Activated CD8-positive, alpha-beta T cell treated with anti-CD3 and anti-CD28 coated beads, Interleukin-2, amount 10 ng/mL, durations not matched to agents 7 days and 5 days (primary cell): ENCODE data around the gene PRSS1. TPM values are rescaled to one million over a fixed set of nuclear protein-coding genes. Genes with fewer than 3 reads are reported as not detected.

Source experiments
- ATAC-seq: fragments of 150-1000 bp; cut with Tn5 transposase; one replicate; pipeline ENCODE4 v1.10.0; 2021; ENCODE audit warnings: moderate library complexity
- CTCF ChIA-PET: fragments of 350-600 bp; sonication (Branson Sonifier 250); formaldehyde crosslinking; loops from one replicate; lab custom pipeline; 2021; ENCODE audit warnings: antibody characterized with exemption; lab: Charles Lee
- POLR2A ChIA-PET: fragments of 350-600 bp; sonication (Branson Sonifier 250); formaldehyde crosslinking; loops from one replicate; lab custom pipeline; 2021; ENCODE audit warnings: antibody characterized with exemption; lab: Charles Lee
- DNase-seq: peaks from one replicate; pipeline ENCODE4 v3.0.0-alpha.2; 2020
- H3K27ac Mint-ChIP-seq: one replicate; pipeline ENCODE4 v1.8.0; 2021; ENCODE audit warnings: mild to moderate bottlenecking, mixed read lengths
- H3K27me3 Mint-ChIP-seq: one replicate; pipeline ENCODE4 v1.8.0; 2021; ENCODE audit warnings: low read depth, mixed read lengths
- H3K36me3 Mint-ChIP-seq: one replicate; pipeline ENCODE4 v1.8.0; 2021; ENCODE audit warnings: low read depth, mixed read lengths
- H3K4me1 Mint-ChIP-seq: one replicate; pipeline ENCODE4 v1.8.0; 2021; ENCODE audit warnings: low read depth, mixed read lengths
- H3K4me3 Mint-ChIP-seq: one replicate; pipeline ENCODE4 v1.8.0; 2021; ENCODE audit warnings: mild to moderate bottlenecking, mixed read lengths
- H3K9me3 Mint-ChIP-seq: one replicate; pipeline ENCODE4 v1.8.0; 2022; ENCODE audit warnings: mixed read lengths; ENCODE audit not compliant: insufficient read depth
- total RNA-seq, 2 experiments: library from RNA; stranded (reverse); gene quantifications; one replicate each; pipeline ENCODE4 v1.2.3, GENCODE V29; 2021

Gene PRSS1
- total RNA-seq, 2 experiments from 2014 or later, result not detected

DNA sequence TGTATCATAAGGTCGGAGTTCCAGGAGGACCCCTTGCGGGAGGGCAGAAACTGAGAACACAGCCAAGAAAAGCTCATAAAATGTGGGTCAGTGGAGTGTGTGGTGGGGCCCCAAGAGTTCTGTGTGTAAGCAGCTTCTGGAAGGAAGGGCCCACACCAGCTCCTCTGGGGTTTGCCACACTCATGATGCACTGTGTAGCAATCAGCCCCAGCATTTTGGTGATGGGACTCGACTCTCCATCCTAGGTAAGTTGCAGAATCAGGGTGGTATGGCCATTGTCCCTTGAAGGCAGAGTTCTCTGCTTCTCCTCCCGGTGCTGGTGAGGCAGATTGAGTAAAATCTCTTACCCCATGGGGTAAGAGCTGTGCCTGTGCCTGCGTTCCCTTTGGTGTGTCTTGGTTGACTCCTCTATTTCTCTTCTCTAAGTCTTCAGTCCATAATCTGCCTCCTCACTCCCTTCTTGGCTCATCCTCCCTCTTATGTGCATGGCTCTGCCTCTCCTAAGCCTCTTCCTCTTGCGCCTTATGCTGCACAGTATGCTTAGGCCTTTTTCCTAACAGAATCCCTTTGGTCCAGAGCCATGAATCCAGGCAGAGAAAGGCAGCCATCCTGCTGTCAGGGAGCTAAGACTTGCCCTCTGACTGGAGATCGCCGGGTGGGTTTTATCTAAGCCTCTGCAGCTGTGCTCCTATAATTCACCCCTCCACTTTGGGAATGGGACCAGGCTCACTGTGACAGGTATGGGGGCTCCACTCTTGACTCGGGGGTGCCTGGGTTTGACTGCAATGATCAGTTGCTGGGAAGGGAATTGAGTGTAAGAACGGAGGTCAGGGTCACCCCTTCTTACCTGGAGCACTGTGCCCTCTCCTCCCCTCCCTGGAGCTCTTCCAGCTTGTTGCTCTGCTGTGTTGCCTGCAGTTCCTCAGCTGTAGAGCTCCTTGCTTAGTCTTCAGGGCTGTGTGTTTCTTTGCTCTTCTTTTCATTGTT is 39.3 kb downstream of the PRSS1 start:
- H3K4me1 Mint-ChIP-seq, result peaks cover 22% of the 10 kb centered on the region
- no peaks in the 10 kb centered on the region for H3K9me3 Mint-ChIP-seq

DNA sequence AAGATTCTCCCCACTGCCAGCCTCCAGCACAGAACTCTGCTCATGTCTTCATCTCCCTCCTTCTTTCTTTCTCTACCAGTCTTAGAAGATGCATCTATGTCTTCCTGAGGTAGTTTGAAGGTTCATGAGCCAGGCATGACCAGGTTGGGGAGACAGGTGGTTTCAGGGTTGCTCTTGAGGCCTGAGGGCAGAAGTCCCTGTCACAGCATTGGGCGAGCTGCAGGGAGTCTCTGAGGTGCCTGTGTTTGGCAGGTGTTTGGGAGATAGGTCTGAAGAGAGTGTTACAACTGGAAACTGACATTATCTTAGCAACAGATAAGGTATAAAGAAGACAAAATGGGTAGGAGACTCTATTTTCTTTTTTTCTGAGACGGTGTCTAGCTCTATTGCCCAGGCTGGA is 40.2 kb downstream of the PRSS1 start:
- H3K9me3 Mint-ChIP-seq, result no peaks in the 10 kb centered on the region
- POLR2A ChIA-PET, result interaction anchor here (0.8 to 20.1 kb wide), 13 partner anchors 16 to 488 kb away, joined by 3 to 2065 read pairs (median 6); no protein-coding TSS in a partner anchor
- DNase-seq, result peak; percentile 42
- peak overlapping the region; percentile 99 for H3K27ac Mint-ChIP-seq
- H3K27me3 Mint-ChIP-seq, result no peaks in the 10 kb centered on the region
- peaks cover 27% of the 10 kb centered on the region for H3K4me1 Mint-ChIP-seq
- peaks cover 75% of the 10 kb centered on the region for H3K36me3 Mint-ChIP-seq
- no peak for ATAC-seq
- H3K4me3 Mint-ChIP-seq, result peak overlapping the region; percentile 90
- CTCF ChIA-PET, result interaction anchor here (0.8 to 20.0 kb wide), 5 partner anchors 8 to 254 kb away, joined by 3 to 584 read pairs (median 6); no protein-coding TSS in a partner anchor

More for the DNA sequence above, 39.3 kb downstream of the PRSS1 start:
- Mint-ChIP-seq H3K36me3 (peaks cover 67% of the 10 kb centered on the region), H3K27ac (peak overlapping the region; percentile 99), H3K27me3 (no peaks in the 10 kb centered on the region), H3K4me3 (peak overlapping the region; percentile 90)
- peak; percentile 24 for DNase-seq
- POLR2A ChIA-PET, result interaction anchor here (0.6 to 20.1 kb wide), 17 partner anchors 17 to 1862 kb away, joined by 3 to 2065 read pairs (median 4); no protein-coding TSS in a partner anchor
- CTCF ChIA-PET, result interaction anchor here (0.8 to 20.0 kb wide), 6 partner anchors 9 to 253 kb away, joined by 3 to 584 read pairs (median 5); no protein-coding TSS in a partner anchor
- ATAC-seq, result no peak

DNA sequence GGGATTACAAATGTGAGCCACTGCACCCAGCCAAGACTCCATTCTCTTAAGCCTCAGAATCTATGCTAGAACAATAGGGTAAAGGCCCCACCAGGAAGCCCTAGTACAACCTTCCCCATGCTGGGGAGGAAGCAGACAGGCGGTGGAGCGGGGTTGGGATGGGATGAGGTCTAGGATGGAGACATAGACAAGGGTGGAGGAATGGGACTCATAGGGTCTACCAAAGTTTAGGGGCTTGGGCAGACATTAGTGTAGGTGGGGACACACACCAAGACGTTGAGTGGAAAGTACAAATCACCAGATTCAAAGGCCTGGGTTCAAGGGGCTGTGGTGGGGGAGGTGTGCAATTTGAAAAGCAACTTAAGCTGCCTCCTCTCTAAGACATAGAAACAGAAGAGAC is 40.8 kb downstream of the PRSS1 start:
- no peaks in the 10 kb centered on the region for H3K9me3 Mint-ChIP-seq
- H3K4me3 Mint-ChIP-seq, result peak overlapping the region; percentile 90
- DNase-seq (peak; percentile 42), ATAC-seq (no peak)
- POLR2A ChIA-PET, result interaction anchor here (0.7 to 20.1 kb wide), 10 partner anchors 15 to 489 kb away, joined by 3 to 2065 read pairs (median 6); no protein-coding TSS in a partner anchor
- H3K36me3 Mint-ChIP-seq, result peaks cover 78% of the 10 kb centered on the region
- no peaks in the 10 kb centered on the region for H3K27me3 Mint-ChIP-seq
- CTCF ChIA-PET, result interaction anchor here (1.6 to 20.0 kb wide), 3 partner anchors 8 to 255 kb away, joined by 6 to 584 read pairs (median 77); no protein-coding TSS in a partner anchor
- peaks cover 33% of the 10 kb centered on the region for H3K4me1 Mint-ChIP-seq
- peak overlapping the region; percentile 99 for H3K27ac Mint-ChIP-seq

DNA sequence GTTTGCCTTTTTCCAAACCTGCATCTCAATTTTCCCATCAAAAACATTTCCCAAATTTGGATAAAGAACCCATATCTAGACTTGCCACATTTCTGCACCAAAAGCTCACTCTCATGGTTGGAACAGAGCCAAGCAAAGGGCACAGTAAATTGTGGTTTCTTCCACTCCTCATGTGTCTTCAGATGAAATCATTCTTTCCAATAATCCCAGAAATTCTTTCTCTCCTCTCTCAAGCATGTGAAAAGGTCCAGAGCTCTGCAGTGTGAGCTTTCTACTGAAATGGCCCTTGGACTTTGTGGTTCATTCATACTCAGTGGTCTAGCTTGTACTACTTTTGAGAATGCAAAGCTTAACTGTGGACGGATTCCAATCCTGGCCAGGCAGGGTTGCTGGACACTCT is 41.3 kb downstream of the PRSS1 start:
- H3K27ac Mint-ChIP-seq, result peak overlapping the region; percentile 99
- no peak for DNase-seq
- H3K4me3 Mint-ChIP-seq, result peak overlapping the region; percentile 90
- peaks cover 81% of the 10 kb centered on the region for H3K36me3 Mint-ChIP-seq
- no peak for ATAC-seq
- ChIA-PET POLR2A (interaction anchor here (0.7 to 20.1 kb wide), 6 partner anchors 15 to 262 kb away, joined by 3 to 2065 read pairs (median 6); no protein-coding TSS in a partner anchor), CTCF (interaction anchor here (9.0 to 20.0 kb wide), 2 partner anchors 7 to 19 kb away, joined by 77 to 584 read pairs; no protein-coding TSS in a partner anchor)
- H3K27me3 Mint-ChIP-seq, result no peaks in the 10 kb centered on the region
- H3K4me1 Mint-ChIP-seq, result peaks cover 37% of the 10 kb centered on the region
- H3K9me3 Mint-ChIP-seq, result no peaks in the 10 kb centered on the region

DNA sequence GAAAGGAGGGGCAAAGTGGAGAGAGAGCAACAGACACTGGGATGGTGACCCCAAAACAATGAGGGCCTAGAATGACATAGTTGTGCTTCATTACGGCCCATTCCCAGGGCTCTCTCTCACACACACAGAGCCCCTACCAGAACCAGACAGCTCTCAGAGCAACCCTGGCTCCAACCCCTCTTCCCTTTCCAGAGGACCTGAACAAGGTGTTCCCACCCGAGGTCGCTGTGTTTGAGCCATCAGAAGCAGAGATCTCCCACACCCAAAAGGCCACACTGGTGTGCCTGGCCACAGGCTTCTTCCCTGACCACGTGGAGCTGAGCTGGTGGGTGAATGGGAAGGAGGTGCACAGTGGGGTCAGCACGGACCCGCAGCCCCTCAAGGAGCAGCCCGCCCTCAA is 42.2 kb downstream of the PRSS1 start:
- ChIA-PET POLR2A (interaction anchor here (0.6 to 20.1 kb wide), 4 partner anchors 14 to 263 kb away, joined by 3 to 2065 read pairs (median 9); no protein-coding TSS in a partner anchor), CTCF (interaction anchor here (1.3 to 20.0 kb wide), 3 partner anchors 6 to 204 kb away, joined by 3 to 584 read pairs (median 77); no protein-coding TSS in a partner anchor)
- Mint-ChIP-seq H3K9me3 (no peaks in the 10 kb centered on the region), H3K27me3 (no peaks in the 10 kb centered on the region), H3K27ac (peak overlapping the region; percentile 99), H3K36me3 (peaks cover 88% of the 10 kb centered on the region), H3K4me3 (peak overlapping the region; percentile 90), H3K4me1 (peaks cover 39% of the 10 kb centered on the region)
- peak; percentile 26 for DNase-seq
- no peak for ATAC-seq

DNA sequence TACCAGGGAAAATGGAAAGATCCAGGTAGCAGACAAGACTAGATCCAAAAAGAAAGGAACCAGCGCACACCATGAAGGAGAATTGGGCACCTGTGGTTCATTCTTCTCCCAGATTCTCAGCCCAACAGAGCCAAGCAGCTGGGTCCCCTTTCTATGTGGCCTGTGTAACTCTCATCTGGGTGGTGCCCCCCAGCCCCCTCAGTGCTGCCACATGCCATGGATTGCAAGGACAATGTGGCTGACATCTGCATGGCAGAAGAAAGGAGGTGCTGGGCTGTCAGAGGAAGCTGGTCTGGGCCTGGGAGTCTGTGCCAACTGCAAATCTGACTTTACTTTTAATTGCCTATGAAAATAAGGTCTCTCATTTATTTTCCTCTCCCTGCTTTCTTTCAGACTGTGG is 42.9 kb downstream of the PRSS1 start:
- ATAC-seq (no peak), DNase-seq (peak; percentile 24)
- Mint-ChIP-seq H3K27me3 (no peaks in the 10 kb centered on the region), H3K4me3 (peak overlapping the region; percentile 90), H3K4me1 (peaks cover 39% of the 10 kb centered on the region), H3K9me3 (no peaks in the 10 kb centered on the region), H3K27ac (peak overlapping the region; percentile 99), H3K36me3 (peaks cover 86% of the 10 kb centered on the region)
- CTCF ChIA-PET, result interaction anchor here (1.3 to 20.0 kb wide), 2 partner anchors 18 to 204 kb away, joined by 3 to 584 read pairs; no protein-coding TSS in a partner anchor
- POLR2A ChIA-PET, result interaction anchor here (1.4 to 20.1 kb wide), 2 partner anchors 13 to 262 kb away, joined by 3 to 2065 read pairs; no protein-coding TSS in a partner anchor

DNA sequence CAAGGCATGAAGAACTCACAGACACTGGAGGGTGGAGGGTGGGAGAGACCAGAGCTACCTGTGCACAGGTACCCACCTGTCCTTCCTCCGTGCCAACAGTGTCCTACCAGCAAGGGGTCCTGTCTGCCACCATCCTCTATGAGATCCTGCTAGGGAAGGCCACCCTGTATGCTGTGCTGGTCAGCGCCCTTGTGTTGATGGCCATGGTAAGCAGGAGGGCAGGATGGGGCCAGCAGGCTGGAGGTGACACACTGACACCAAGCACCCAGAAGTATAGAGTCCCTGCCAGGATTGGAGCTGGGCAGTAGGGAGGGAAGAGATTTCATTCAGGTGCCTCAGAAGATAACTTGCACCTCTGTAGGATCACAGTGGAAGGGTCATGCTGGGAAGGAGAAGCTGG is 43.3 kb downstream of the PRSS1 start:
- peaks cover 86% of the 10 kb centered on the region for H3K36me3 Mint-ChIP-seq
- H3K27me3 Mint-ChIP-seq, result no peaks in the 10 kb centered on the region
- ATAC-seq (no peak), DNase-seq (no peak)
- peaks cover 39% of the 10 kb centered on the region for H3K4me1 Mint-ChIP-seq
- POLR2A ChIA-PET, result interaction anchor here (1.0 to 20.1 kb wide), 3 partner anchors 13 to 263 kb away, joined by 3 to 2065 read pairs (median 4); no protein-coding TSS in a partner anchor
- H3K9me3 Mint-ChIP-seq, result no peaks in the 10 kb centered on the region
- H3K4me3 Mint-ChIP-seq, result peak overlapping the region; percentile 90
- CTCF ChIA-PET, result interaction anchor here (1.3 to 20.0 kb wide), 4 partner anchors 9 to 205 kb away, joined by 3 to 584 read pairs (median 6); no protein-coding TSS in a partner anchor
- peak overlapping the region; percentile 99 for H3K27ac Mint-ChIP-seq

DNA sequence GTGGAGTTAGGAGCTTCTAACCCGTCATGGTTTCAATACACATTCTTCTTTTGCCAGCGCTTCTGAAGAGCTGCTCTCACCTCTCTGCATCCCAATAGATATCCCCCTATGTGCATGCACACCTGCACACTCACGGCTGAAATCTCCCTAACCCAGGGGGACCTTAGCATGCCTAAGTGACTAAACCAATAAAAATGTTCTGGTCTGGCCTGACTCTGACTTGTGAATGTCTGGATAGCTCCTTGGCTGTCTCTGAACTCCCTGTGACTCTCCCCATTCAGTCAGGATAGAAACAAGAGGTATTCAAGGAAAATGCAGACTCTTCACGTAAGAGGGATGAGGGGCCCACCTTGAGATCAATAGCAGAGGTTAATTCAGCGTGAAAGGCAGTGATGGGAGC is 43.9 kb downstream of the PRSS1 start:
- Mint-ChIP-seq H3K27ac (peak overlapping the region; percentile 99), H3K4me3 (peak overlapping the region; percentile 90), H3K36me3 (peaks cover 86% of the 10 kb centered on the region), H3K27me3 (no peaks in the 10 kb centered on the region), H3K9me3 (no peaks in the 10 kb centered on the region), H3K4me1 (peaks cover 39% of the 10 kb centered on the region)
- ATAC-seq (no peak), DNase-seq (no peak)
- CTCF ChIA-PET, result interaction anchor here (1.0 to 20.0 kb wide), 4 partner anchors 8 to 161 kb away, joined by 3 to 584 read pairs (median 6); no protein-coding TSS in a partner anchor
- POLR2A ChIA-PET, result interaction anchor here (1.0 to 20.1 kb wide), 4 partner anchors 10 to 264 kb away, joined by 3 to 2065 read pairs (median 4); no protein-coding TSS in a partner anchor

DNA sequence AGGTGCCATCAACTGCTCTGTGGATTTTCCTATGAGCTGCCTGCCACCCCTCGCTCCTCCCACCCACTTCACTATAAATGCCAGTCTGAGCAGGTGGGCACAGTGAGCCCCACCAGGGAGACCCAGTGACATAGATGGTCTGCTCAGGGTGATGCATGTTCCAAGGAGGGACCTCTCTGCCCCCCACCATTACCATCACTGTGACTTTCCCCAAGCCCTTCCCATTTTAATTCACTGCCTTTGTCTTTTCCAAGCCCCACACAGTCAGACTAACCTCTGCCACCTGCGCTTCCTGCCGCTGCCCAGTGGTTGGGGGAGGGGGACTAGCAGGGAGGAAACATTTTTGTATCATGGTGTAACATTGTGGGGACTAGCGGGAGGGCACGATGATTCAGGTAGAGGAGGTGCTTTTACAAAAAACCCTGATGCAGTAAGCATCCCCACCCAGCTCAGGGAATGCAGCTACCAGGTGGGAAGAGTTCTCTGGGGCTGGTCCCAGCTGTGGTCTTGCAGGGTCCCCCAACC is 46.1 kb downstream of the PRSS1 start:
- H3K27me3 Mint-ChIP-seq, result no peaks in the 10 kb centered on the region
- peak; percentile 70 for DNase-seq
- H3K27ac Mint-ChIP-seq, result peak overlapping the region; percentile 99

DNA sequence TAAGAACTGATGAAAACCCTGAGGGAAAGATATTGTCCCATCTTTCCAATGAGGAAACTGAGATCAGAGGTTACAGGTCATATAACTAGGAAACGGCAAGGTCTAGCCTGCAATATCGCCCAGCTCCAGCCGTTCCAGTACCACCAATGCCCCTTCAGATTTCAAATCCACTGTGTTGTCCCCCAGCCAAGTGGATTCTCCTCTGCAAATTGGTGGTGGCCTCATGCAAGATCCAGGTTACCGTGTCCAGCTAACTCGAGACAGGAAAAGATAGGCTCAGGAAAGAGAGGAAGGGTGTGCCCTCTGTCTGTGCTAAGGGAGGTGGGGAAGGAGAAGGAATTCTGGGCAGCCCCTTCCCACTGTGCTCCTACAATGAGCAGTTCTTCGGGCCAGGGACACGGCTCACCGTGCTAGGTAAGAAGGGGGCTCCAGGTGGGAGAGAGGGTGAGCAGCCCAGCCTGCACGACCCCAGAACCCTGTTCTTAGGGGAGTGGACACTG is 46.8 kb downstream of the PRSS1 start:
- POLR2A ChIA-PET, result interaction anchor here (0.5 to 22.0 kb wide), 10 partner anchors 4 to 483 kb away, joined by 3 to 2065 read pairs (median 5); no protein-coding TSS in a partner anchor
- no peak for DNase-seq
- H3K4me3 Mint-ChIP-seq, result peak overlapping the region; percentile 90

More for the DNA sequence above, 46.1 kb downstream of the PRSS1 start:
- ATAC-seq, result peak; percentile 6
- H3K4me1 Mint-ChIP-seq, result peaks cover 59% of the 10 kb centered on the region
- ChIA-PET CTCF (interaction anchor here (5.7 to 20.0 kb wide), 2 partner anchors 9 to 15 kb away, joined by 77 to 584 read pairs; no protein-coding TSS in a partner anchor), POLR2A (interaction anchor here (1.1 to 22.0 kb wide), 4 partner anchors 3 to 483 kb away, joined by 3 to 2065 read pairs (median 1035); no protein-coding TSS in a partner anchor)
- H3K4me3 Mint-ChIP-seq, result peak overlapping the region; percentile 90
- no peaks in the 10 kb centered on the region for H3K9me3 Mint-ChIP-seq
- H3K36me3 Mint-ChIP-seq, result peaks cover 86% of the 10 kb centered on the region

More for the DNA sequence above, 46.8 kb downstream of the PRSS1 start:
- no peaks in the 10 kb centered on the region for H3K27me3 Mint-ChIP-seq
- no peak for ATAC-seq
- peaks cover 87% of the 10 kb centered on the region for H3K36me3 Mint-ChIP-seq
- peak overlapping the region; percentile 99 for H3K27ac Mint-ChIP-seq
- H3K9me3 Mint-ChIP-seq, result no peaks in the 10 kb centered on the region
- H3K4me1 Mint-ChIP-seq, result peaks cover 65% of the 10 kb centered on the region
- CTCF ChIA-PET, result interaction anchor here (5.7 to 20.0 kb wide), 2 partner anchors 9 to 14 kb away, joined by 77 to 584 read pairs; no protein-coding TSS in a partner anchor
